NB4 (cell line): ENCODE data around the gene NTSR2.

Source experiments
- DNase-seq: peaks from one replicate; pipeline ENCODE4 v3.0.0; 2010; ENCODE audit warnings: low read depth
- H3K4me3 ChIP-seq: one replicate; pipeline ENCODE4 v1.5.1; 2011; ENCODE audit warnings: mild to moderate bottlenecking, low read depth, low read length, moderate library complexity
- CTCF ChIP-seq: IDR thresholded peaks from one replicate; pipeline ENCODE4 v1.5.1; 2012; ENCODE audit warnings: low read depth, low read length
- MAX ChIP-seq: IDR thresholded peaks from 2 replicates; pipeline ENCODE4 v1.6.1; 2011; ENCODE audit warnings: low read depth, low read length
- MYC ChIP-seq: IDR thresholded peaks from 2 replicates; pipeline ENCODE4 v1.6.1; 2011; ENCODE audit warnings: low read depth, low read length
- POLR2A ChIP-seq: IDR thresholded peaks from 2 replicates; pipeline ENCODE4 v1.6.1; 2011; ENCODE audit warnings: mild to moderate bottlenecking; ENCODE audit not compliant: insufficient read length; ENCODE audit errors: extremely low read depth

Gene NTSR2

GRCh38 chr2:11659851-11660250 lies 10.1 kb downstream of the NTSR2 start:
- no peak for TF ChIP-seq POLR2A
- TF ChIP-seq MAX = no peak
- TF ChIP-seq CTCF = no peak
- no peak for TF ChIP-seq MYC

DNA sequence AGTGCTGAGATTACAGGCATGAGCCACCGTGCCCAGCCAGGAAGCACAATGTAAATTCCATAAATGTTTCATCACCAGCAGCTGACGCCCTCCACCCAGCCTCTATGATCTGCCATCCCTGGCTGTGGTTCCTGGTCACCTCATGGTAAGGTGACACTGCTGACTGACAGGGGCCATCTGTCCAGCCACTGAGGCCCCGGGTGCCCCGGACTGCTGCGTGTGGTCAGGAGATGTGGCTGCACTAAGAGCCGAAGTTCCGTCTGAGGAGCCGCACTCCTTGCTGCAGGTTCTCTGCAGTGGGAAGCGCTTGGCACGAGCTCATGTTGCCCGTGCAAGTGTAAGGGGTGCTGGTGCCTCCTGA lies 10.9 kb downstream of the NTSR2 start:
- H3K4me3 ChIP-seq = no peak overlapping the region
- TF ChIP-seq POLR2A (no peak), MAX (no peak), CTCF (no peak), MYC (no peak)
- no peak for DNase-seq

More at GRCh38 chr2:11659851-11660250, 10.1 kb downstream of the NTSR2 start:
- DNase-seq = no peak
- no peak overlapping the region for H3K4me3 ChIP-seq

DNA sequence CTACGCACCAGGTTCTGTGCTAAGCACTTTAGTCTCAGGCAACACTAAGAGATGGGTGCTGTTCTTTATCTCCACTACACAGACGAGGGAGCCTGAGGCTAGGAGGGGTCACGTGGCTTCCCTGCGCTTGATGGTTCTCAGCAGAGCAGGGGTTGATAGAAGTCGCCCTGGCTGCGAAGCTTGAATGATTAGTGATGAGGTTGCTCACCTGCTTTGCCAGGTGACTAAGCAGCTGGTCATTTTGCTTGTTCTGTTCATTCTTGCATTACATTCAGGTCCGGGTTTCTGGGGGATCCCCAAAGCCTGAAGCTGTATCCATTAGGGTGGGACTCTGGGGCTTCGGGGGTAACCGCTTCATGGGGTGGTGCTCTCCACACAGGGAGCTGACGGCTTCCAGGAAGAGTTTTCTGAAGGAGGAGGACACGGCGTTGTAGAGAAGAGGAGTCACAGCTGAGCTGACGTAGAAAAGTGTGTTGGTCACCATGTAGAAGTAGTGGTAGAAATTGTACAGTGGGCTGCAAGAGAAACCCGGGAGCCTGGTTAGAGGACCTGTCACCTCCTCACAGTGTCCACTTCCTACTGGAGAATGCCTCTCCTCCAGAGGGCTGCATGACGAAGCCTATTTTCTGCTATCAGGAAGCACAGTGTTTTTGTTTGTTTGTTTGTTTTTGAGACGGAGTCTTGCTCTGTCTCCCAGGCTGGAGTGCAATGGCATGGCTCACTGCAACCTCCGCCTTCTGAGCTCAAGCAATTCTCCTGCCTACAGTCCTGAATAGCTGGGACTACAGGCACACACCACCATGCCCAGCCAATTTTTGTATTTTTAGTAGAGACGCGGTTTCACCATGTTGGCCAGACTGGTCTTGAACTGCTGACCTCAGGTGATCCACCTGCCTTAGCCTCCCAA lies 11.5 kb downstream of the NTSR2 start:
- TF ChIP-seq CTCF (no peak), MAX (no peak), POLR2A (no peak), MYC (no peak)
- no peak for DNase-seq
- H3K4me3 ChIP-seq = no peak overlapping the region

- TF ChIP-seq MYC = no peak
- no peak for TF ChIP-seq CTCF
- no peak for TF ChIP-seq POLR2A
- no peak for TF ChIP-seq MAX
- H3K4me3 ChIP-seq = no peak overlapping the region
- no peak for DNase-seq
Observed at GRCh38 chr2:11657646-11658045, 12.3 kb downstream of the NTSR2 start.

DNA sequence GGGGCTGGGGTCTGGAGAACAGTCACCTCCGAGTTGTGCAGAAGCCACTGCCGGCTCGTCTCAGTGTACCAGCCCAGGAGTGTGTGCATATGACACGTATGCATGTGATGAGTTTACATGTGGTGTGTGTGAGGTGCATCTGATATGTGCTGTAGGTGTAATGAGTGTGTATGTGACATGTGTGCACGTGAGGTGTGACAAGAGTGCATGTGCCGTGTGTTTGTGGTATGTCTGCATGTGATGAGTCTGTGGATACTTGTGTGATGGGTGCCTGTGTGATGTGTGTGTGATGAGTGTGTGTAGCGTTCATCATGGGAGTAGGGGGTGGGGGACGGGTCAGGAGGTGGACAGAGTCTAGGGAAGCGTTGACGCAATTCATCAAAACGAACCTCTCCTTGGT lies 12.8 kb downstream of the NTSR2 start:
- H3K4me3 ChIP-seq = no peak overlapping the region
- no peak for TF ChIP-seq POLR2A
- no peak for TF ChIP-seq MYC
- TF ChIP-seq MAX = no peak
- TF ChIP-seq CTCF = no peak
- no peak for DNase-seq
